ENCODE measurements around the gene ITGB2.

ITGB2 gene

GRCh38 chr21:44959376-44960091 is 38.8 kb upstream of the ITGB2 start:
- H3K9ac ChIP-seq (ENCODE audit: low read depth, low read length, poor library complexity, severe bottlenecking) = no peak overlapping the region
- H3K36me3 ChIP-seq (ENCODE audit: insufficient read depth, low read length) = peaks cover 56% of the 10 kb centered on the region; the same call in 1 of the 2 replicates
- H3K4me3 ChIP-seq (ENCODE audit: low read length, poor library complexity, severe bottlenecking) = no peak overlapping the region
- H3K9me3 ChIP-seq (ENCODE audit: insufficient read depth, low read depth, low read length) = no peaks in the 10 kb centered on the region
- no peak overlapping the region for H3K4me2 ChIP-seq (ENCODE audit: low read depth, low read length, poor library complexity, severe bottlenecking)
- H3K9me2 ChIP-seq (replicated peaks; ENCODE audit: low read depth, low read length) = no peaks in the 10 kb centered on the region
- peaks cover 32% of the 10 kb centered on the region; the same call in 1 of the 2 replicates for H3K79me2 ChIP-seq (ENCODE audit: insufficient read depth, low read length)
- no peak overlapping the region for H2AFZ ChIP-seq (ENCODE audit: low read length)
- peaks cover under 1% of the 10 kb centered on the region for H3K4me1 ChIP-seq (ENCODE audit: insufficient read depth, low read length, poor library complexity, severe bottlenecking)
- no peaks in the 10 kb centered on the region for H4K20me1 ChIP-seq (ENCODE audit: insufficient read depth, low read length, poor library complexity, severe bottlenecking)
- H3F3A ChIP-seq (ENCODE audit: low read depth) = no peaks in the 10 kb centered on the region
- TF ChIP-seq EZH2phosphoT487 (IDR thresholded peaks at IDR 0.05; ENCODE audit: borderline replicate concordance) (no peak), CTCF (conservative IDR thresholded peaks at IDR 0.05; ENCODE audit: low read length) (no peak)
- no peaks in the 10 kb centered on the region for H3K27me3 ChIP-seq (ENCODE audit: insufficient read depth, low read length, poor library complexity, severe bottlenecking)

DNA sequence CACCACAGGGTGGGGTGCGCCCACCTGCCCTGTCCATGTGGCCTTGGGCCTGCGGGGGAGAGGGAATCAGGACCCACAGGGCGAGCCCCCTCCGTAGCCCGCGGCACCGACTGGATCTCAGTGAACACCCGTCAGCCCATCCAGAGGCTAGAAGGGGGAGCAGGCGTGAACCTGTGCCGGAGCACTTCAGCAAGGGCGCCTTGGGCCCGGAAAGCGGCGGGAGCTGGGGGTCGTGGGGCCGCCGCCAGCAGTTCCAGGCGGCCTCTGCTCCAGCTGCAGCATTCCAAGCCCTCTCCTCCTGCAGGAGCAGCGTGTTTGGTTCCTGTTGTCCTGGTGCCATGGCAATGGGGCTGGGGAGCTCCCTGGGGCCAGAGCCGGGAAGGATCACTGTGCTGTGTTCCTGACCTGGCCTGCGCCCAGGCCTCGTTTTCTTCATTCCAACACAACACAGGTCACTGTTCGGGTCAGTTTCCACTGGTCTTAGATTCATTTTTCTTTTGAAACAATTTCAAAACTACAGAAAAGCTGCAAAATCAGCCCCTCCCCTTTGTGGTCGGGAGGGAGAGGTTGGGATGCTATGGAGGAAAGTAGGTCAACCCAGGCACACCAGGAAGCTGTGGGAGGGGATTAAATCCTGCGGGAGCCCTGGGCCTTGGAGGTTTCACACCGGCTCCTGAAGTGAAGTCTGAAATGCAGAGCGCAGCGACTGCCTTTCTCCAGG is 37.9 kb upstream of the ITGB2 start:
- Histone ChIP-seq H3K27me3 (ENCODE audit: insufficient read depth, low read length, poor library complexity, severe bottlenecking) (no peaks in the 10 kb centered on the region), H3K36me3 (ENCODE audit: insufficient read depth, low read length) (peaks cover 64% of the 10 kb centered on the region; the same call in 1 of the 2 replicates), H3K9ac (ENCODE audit: low read depth, low read length, poor library complexity, severe bottlenecking) (no peak overlapping the region), H2AFZ (ENCODE audit: low read length) (no peak overlapping the region), H3K9me3 (ENCODE audit: insufficient read depth, low read depth, low read length) (no peaks in the 10 kb centered on the region), H3K79me2 (ENCODE audit: insufficient read depth, low read length) (peaks cover 34% of the 10 kb centered on the region; the same call in 1 of the 2 replicates), H3K4me2 (ENCODE audit: low read depth, low read length, poor library complexity, severe bottlenecking) (no peak overlapping the region), H3K4me3 (ENCODE audit: low read length, poor library complexity, severe bottlenecking) (no peak overlapping the region), H4K20me1 (ENCODE audit: insufficient read depth, low read length, poor library complexity, severe bottlenecking) (no peaks in the 10 kb centered on the region), H3F3A (ENCODE audit: low read depth) (no peaks in the 10 kb centered on the region), H3K4me1 (ENCODE audit: insufficient read depth, low read length, poor library complexity, severe bottlenecking) (no peaks in the 10 kb centered on the region), H3K9me2 (replicated peaks; ENCODE audit: low read depth, low read length) (no peaks in the 10 kb centered on the region)
- TF ChIP-seq EZH2phosphoT487 (IDR thresholded peaks at IDR 0.05; ENCODE audit: borderline replicate concordance) (no peak), CTCF (conservative IDR thresholded peaks at IDR 0.05; ENCODE audit: low read length) (no peak)

DNA sequence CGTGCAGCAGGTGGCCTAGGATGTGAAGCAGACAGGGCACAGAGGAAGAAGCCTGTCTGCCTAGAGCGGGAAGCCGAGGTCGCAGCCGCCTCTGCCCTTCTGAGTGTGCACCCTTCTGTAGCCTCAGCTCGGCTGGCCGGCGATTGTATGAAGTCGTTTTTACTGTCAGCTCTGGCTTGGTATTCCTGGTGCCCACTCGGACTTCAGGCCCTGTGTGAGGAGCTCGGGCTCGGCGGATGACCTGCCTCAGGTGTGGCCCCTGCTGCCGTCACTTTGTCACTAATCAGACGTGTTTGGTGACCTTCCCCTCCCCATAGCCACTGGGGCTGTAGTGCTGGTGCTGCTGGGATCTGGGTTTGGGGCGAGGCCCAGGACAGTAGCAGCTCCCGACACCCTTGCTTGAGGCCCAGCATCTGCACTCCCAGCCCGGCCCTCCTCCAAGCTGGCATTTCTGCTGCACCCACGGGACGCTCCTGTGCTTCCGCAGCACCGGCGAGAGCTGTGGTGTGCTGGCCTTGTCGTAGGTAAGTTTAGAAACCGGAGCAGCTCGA is 37.3 kb upstream of the ITGB2 start:
- TF ChIP-seq EZH2phosphoT487 (IDR thresholded peaks at IDR 0.05; ENCODE audit: borderline replicate concordance) (no peak), CTCF (conservative IDR thresholded peaks at IDR 0.05; ENCODE audit: low read length) (no peak)
- H3F3A ChIP-seq (ENCODE audit: low read depth) = no peaks in the 10 kb centered on the region
- H3K9ac ChIP-seq (ENCODE audit: low read depth, low read length, poor library complexity, severe bottlenecking) = no peak overlapping the region
- no peak overlapping the region for H3K4me2 ChIP-seq (ENCODE audit: low read depth, low read length, poor library complexity, severe bottlenecking)
- H3K27me3 ChIP-seq (ENCODE audit: insufficient read depth, low read length, poor library complexity, severe bottlenecking) = no peaks in the 10 kb centered on the region
- H3K36me3 ChIP-seq (ENCODE audit: insufficient read depth, low read length) = peaks cover 64% of the 10 kb centered on the region; the same call in 1 of the 2 replicates
- no peak overlapping the region for H2AFZ ChIP-seq (ENCODE audit: low read length)
- no peaks in the 10 kb centered on the region for H3K9me3 ChIP-seq (ENCODE audit: insufficient read depth, low read depth, low read length)
- H3K4me1 ChIP-seq (ENCODE audit: insufficient read depth, low read length, poor library complexity, severe bottlenecking) = no peaks in the 10 kb centered on the region
- H3K79me2 ChIP-seq (ENCODE audit: insufficient read depth, low read length) = peaks cover 40% of the 10 kb centered on the region; the same call in 1 of the 2 replicates
- H3K9me2 ChIP-seq (replicated peaks; ENCODE audit: low read depth, low read length) = no peaks in the 10 kb centered on the region
- H4K20me1 ChIP-seq (ENCODE audit: insufficient read depth, low read length, poor library complexity, severe bottlenecking) = no peaks in the 10 kb centered on the region
- no peak overlapping the region for H3K4me3 ChIP-seq (ENCODE audit: low read length, poor library complexity, severe bottlenecking)

Data from Loucy (cell line).